Activated naive CD8-positive, alpha-beta T cell treated with anti-CD3 and anti-CD28 coated beads for 36 hours (primary cell): ENCODE measurements around the gene GAS2. TPM values are rescaled to one million over a fixed set of nuclear protein-coding genes. Genes with fewer than 3 reads are reported as not detected.

Source experiments
- DNase-seq: peaks from one replicate; pipeline ENCODE4 v3.0.0; 2021
- H3K27ac Mint-ChIP-seq: one replicate; pipeline ENCODE4 v1.8.0; 2022; ENCODE audit warnings: mild to moderate bottlenecking, moderate library complexity, mixed read lengths
- H3K27me3 Mint-ChIP-seq: one replicate; pipeline ENCODE4 v1.8.0; 2022; ENCODE audit warnings: mild to moderate bottlenecking, mixed read lengths
- H3K36me3 Mint-ChIP-seq: one replicate; pipeline ENCODE4 v1.8.0; 2021; ENCODE audit warnings: mild to moderate bottlenecking, mixed read lengths
- H3K4me1 Mint-ChIP-seq: one replicate; pipeline ENCODE4 v1.8.0; 2021; ENCODE audit warnings: mixed read lengths
- H3K4me3 Mint-ChIP-seq: one replicate; pipeline ENCODE4 v1.8.0; 2022; ENCODE audit warnings: mild to moderate bottlenecking, moderate library complexity, mixed read lengths
- H3K9me3 Mint-ChIP-seq: one replicate; pipeline ENCODE4 v1.8.0; 2022; ENCODE audit warnings: mixed read lengths
- total RNA-seq, 2 experiments: library from RNA; stranded (reverse); gene quantifications; one replicate each; pipeline ENCODE4 v1.2.3, GENCODE V29; 2021

Gene GAS2
- total RNA-seq, 2 experiments from 2014 or later: 1.9 to 2.4 TPM

DNA sequence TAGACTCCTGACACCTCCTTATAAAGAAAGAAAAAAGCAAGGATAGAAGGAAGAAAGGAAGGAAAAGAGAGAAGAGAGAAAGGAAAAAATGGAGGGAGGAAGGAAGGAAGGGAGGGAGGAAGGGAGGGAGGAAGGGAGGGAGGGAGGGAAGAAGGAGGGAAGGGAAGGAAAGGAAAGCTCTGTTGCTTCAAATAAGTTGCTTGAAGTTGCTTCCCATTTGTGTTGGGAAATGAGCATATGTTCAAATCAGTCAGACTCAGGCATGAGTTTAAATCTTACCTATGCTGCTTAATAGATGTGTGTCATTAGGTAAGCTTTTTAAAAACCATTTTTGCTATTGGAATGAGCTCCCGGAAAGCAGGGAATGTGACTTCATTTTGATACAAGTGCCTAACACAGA lies 6.6 kb upstream of the GAS2 start:
- no peak overlapping the region for H3K27ac Mint-ChIP-seq
- H3K9me3 Mint-ChIP-seq: no peaks in the 10 kb centered on the region
- no peak for DNase-seq
- H3K36me3 Mint-ChIP-seq: no peaks in the 10 kb centered on the region
- peaks cover 5% of the 10 kb centered on the region for H3K27me3 Mint-ChIP-seq
- no peak overlapping the region for H3K4me3 Mint-ChIP-seq
- peaks cover 17% of the 10 kb centered on the region for H3K4me1 Mint-ChIP-seq

DNA sequence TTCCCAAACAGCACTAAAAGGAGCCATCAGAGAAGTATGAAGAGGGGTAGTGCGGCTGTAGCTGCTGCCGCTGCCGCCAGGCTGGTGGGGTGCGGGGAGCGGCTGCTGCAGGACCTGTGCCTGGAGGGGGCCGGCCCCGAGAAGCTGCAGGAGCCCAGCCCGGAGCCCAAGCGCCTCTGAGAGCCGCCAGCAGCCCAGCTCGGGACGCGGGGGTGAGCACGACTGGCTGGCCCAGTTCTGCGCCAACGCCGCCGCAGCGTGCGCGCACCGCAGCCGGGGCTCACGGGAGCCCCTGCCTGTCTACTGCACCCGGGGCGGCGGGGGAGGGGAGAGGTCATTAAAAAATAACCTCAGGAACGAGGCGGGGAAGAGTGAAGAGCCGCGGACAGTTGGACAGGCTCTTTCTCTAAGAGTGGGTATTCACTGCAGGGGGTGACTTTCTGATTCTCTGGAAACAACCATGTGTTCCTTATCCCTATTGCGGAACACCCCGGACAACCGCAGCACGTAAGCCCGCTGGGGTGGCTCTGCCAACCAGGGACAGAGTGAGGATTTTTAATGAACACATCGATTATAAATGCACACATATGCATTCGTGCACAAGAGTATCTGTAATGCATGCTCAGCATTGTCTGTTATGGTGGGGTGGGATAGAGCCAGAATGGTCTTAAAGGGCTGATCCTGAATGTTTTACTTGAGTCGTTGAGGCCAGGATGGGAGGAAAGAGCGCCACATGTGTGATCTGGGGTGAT lies 453 bp downstream of the GAS2 start:
- peaks cover 68% of the 10 kb centered on the region for H3K27me3 Mint-ChIP-seq
- peak; percentile 53 for DNase-seq
- H3K27ac Mint-ChIP-seq: no peak overlapping the region
- H3K9me3 Mint-ChIP-seq: no peaks in the 10 kb centered on the region
- H3K36me3 Mint-ChIP-seq: no peaks in the 10 kb centered on the region
- peak overlapping the region; percentile 85 for H3K4me3 Mint-ChIP-seq
- H3K4me1 Mint-ChIP-seq: peaks cover 22% of the 10 kb centered on the region

DNA sequence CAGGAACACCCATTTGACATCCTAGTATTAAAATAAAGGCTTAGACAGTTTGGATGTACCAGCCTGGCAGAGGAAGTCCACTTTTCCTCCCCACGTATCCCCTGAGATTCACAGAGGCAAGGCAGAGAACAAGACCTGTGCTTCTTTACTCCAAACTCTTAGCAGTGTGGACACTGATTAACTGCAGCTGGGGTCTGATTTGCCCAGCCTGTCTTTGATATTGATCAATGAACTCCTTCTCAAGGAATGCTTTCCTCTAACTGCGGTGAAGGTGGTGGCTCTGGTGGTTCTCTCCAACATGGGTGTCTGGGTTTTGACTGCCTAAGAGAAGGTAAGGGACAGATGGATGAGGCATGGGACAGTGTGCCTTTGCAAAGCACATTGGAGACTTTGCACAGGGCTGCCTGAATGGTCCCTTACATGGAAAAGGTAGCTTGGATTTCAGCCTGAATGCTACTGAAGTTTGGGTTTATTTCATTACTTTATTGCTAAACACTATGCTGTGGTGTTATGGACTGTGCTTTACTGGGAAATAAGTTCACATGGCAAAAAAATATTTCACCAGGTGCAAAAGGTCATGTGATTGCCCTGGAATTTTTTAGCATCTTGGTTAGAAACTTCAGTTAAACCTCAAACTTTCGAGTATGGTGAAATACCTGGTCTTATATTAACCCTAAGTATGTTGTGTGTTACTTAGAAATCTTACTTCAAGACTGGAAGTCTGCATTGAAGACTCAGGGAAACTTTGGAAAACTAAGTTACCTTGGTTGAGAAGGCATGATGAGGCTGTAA lies 1.8 kb downstream of the GAS2 start:
- H3K9me3 Mint-ChIP-seq: no peaks in the 10 kb centered on the region
- H3K36me3 Mint-ChIP-seq: no peaks in the 10 kb centered on the region
- DNase-seq: no peak
- peaks cover 76% of the 10 kb centered on the region for H3K27me3 Mint-ChIP-seq
- peak overlapping the region; percentile 3 for H3K4me3 Mint-ChIP-seq
- H3K27ac Mint-ChIP-seq: no peak overlapping the region
- H3K4me1 Mint-ChIP-seq: peaks cover 22% of the 10 kb centered on the region

DNA sequence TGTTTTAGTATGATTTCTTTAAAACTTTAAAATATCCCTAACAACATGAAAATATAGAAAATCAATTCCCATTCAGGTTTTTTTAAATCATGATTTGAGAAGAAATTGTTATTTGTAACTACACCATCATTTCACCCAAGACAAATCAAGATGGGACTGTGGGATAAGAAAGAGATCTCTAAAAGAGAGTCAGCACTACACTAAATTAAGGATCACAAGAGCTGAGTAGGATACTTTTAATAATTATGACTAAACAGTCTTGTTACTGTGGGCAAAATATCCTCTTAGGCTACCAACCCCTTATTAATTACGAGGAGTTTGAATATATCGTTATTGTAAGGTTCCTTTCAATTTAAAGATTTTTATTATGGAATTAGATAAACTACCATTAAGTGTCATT lies 3.0 kb downstream of the GAS2 start:
- Mint-ChIP-seq H3K4me1 (peaks cover 22% of the 10 kb centered on the region), H3K27ac (no peak overlapping the region), H3K9me3 (no peaks in the 10 kb centered on the region), H3K4me3 (no peak overlapping the region), H3K27me3 (peaks cover 79% of the 10 kb centered on the region), H3K36me3 (no peaks in the 10 kb centered on the region)
- DNase-seq: no peak

DNA sequence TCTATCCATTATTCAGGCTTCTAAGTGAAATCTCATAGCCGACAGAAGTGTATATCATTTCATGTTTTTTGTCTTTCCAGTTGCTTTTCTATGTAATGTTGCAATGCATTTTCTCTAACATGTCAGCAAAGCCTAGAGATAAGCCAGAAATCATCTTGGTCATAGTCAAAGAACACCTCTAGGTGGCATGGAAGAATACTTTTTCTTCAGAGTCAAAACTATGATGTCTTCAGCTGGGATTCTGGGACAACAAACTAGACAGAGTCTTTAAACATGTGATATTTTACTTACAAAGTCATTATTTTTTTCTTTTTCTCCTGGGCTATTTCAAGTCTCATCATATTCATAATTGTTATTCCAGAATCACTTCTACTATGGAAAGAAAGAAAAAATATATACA lies 4.4 kb downstream of the GAS2 start:
- DNase-seq: no peak
- peaks cover 22% of the 10 kb centered on the region for H3K4me1 Mint-ChIP-seq
- H3K4me3 Mint-ChIP-seq: no peak overlapping the region
- H3K27me3 Mint-ChIP-seq: peaks cover 67% of the 10 kb centered on the region
- H3K27ac Mint-ChIP-seq: no peak overlapping the region
- H3K9me3 Mint-ChIP-seq: no peaks in the 10 kb centered on the region
- no peaks in the 10 kb centered on the region for H3K36me3 Mint-ChIP-seq

DNA sequence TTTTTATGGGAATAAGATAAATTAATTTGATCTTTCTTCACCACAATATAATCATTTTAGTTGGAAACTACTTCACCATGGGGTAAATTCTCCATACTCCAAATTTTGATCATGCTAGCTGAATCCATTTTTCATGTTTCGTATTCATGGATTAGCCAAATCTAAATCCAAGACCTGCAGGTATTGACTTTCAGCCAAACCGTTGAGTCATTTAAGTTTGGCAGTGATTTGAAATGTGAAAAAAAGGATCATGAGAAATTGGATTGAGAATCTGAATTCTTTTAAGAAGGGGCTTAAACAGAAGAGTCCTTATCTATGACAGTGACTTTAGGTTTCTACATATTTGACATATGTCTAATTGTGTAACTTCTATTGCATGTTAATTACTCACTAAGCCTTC lies 5.3 kb downstream of the GAS2 start:
- H3K4me3 Mint-ChIP-seq: no peak overlapping the region
- peaks cover 59% of the 10 kb centered on the region for H3K27me3 Mint-ChIP-seq
- H3K9me3 Mint-ChIP-seq: no peaks in the 10 kb centered on the region
- H3K27ac Mint-ChIP-seq: no peak overlapping the region
- peaks cover 16% of the 10 kb centered on the region for H3K4me1 Mint-ChIP-seq
- no peaks in the 10 kb centered on the region for H3K36me3 Mint-ChIP-seq
- DNase-seq: no peak

DNA sequence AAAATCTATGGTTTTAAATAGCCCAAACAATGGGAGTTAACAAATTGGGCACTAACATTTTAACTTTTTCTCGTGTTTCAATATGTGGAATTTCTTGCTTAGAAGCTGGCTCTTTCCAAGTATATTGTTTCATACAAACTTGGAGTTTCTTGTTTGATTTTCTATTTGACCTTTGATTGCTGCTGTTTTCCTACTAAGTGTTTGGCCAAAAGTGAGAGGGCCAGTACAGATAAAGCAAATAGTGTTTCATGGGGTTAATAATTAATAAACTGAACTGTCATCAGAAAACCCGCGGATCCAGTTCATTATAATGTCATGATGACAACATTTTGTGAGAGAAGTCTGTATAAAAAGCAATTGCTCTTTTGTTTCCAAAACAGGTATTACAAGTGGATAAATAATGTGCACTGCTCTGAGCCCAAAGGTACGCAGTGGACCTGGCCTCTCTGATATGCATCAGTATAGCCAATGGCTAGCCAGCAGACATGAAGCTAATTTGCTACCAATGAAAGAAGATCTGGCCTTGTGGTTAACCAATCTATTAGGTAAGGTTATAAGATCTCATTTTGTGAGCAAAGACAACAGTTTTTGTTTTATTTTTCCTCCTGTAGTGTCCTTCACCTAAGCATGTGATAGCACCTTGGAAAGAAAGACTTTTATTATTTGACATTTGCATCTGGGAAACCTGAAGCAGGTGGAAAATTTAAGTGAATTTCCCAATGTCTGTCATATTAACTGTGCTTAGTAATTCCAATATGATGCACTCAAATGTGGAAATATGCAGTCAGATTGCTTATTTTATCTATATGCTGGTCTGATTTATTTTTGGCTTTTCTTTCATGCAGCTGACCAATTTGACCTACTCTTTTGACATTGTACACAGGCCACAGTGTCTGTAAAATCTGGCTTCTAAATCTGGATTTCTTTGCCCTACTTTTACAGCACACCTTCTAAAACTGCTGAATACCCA lies 8.3 kb downstream of the GAS2 start:
- Mint-ChIP-seq H3K36me3 (no peaks in the 10 kb centered on the region), H3K27me3 (peaks cover 36% of the 10 kb centered on the region), H3K27ac (no peak overlapping the region), H3K9me3 (no peaks in the 10 kb centered on the region), H3K4me1 (no peaks in the 10 kb centered on the region), H3K4me3 (no peak overlapping the region)
- DNase-seq: no peak

DNA sequence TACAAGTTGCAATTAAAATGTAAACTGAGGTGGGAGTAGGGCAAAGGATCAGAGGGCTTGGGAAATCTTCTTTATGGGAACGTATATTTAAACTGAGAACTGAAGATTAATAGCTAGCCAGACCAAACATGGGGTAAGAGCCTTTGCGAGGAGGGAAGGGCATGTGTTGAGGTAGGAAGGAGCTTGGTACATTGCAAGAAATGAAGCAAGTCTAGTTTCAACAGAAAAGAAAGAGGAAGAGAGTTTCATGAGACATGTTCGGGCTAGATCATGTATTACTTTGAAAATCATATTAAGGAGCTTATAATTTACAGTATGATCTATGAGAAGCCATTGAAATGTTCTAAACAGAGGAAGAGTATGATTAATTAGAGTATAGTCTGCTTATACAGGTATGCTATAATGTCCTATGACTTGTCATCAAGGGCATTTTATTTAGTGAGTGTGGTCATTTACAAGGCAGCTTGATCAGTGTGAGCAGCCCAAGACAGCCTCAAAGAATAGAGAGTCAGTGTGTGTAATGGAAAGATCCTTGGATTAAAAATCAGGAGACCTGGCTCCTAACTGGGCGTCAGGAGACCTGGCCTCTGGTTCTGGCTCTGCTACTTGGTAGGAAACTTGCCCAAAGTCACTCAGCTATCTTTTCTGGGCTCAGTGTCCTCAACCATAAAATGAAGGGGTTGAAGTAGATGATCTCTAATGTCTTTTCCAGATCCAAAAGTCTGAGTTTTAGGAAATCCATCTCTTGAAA lies 10.9 kb downstream of the GAS2 start:
- no peak for DNase-seq
- Mint-ChIP-seq H3K27me3 (peaks cover 11% of the 10 kb centered on the region), H3K9me3 (no peaks in the 10 kb centered on the region), H3K4me1 (no peaks in the 10 kb centered on the region), H3K4me3 (no peak overlapping the region), H3K36me3 (no peaks in the 10 kb centered on the region), H3K27ac (no peak overlapping the region)

DNA sequence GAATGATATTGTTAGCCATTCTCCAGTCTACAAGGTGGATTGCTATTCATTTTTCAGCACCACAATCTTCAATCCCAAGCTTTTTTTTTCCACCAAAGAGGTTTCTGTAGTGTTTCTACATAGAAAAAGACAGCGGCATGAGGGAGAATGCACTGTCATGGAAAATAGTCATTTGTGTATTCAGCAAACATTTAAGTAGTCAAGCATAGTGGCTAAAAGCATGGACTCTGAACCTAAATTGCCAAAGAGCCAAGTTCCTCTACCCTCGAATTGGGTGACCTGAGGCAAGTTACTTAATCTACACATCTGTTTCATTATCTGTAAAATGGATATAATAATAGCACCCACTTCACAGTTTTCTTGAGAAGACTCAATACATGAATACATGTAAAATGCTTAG lies 14.2 kb downstream of the GAS2 start:
- Mint-ChIP-seq H3K27ac (no peak overlapping the region), H3K4me1 (no peaks in the 10 kb centered on the region), H3K36me3 (no peaks in the 10 kb centered on the region), H3K4me3 (no peak overlapping the region), H3K27me3 (peaks cover 3% of the 10 kb centered on the region), H3K9me3 (no peaks in the 10 kb centered on the region)
- DNase-seq: no peak

DNA sequence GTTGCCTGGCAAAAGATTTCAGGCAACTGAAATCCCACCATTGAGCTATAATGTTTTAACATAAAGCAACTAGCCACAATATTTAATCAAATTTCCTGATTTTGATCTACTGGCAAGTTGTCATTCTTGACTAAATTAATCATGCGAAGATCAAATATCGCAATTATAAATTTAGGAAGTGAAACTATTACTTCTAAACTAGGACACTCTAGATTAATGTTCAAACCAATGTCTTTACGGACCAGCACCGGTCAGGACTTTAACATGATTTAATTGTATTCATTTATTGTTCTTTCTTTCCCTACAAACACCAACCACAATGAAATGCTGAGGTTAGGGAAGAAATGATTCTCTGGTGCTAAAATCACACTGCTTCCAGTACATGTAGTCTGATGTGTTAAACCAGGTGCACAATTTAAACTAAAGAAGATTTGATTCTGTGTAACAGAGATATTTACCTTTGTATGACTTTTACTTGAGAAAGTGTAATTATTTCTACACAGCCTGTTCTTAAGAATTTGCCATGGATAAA lies 14.9 kb downstream of the GAS2 start:
- no peaks in the 10 kb centered on the region for H3K36me3 Mint-ChIP-seq
- no peak for DNase-seq
- H3K4me1 Mint-ChIP-seq: no peaks in the 10 kb centered on the region
- no peak overlapping the region for H3K4me3 Mint-ChIP-seq
- no peak overlapping the region for H3K27ac Mint-ChIP-seq
- H3K27me3 Mint-ChIP-seq: peaks cover 3% of the 10 kb centered on the region
- H3K9me3 Mint-ChIP-seq: no peaks in the 10 kb centered on the region

DNA sequence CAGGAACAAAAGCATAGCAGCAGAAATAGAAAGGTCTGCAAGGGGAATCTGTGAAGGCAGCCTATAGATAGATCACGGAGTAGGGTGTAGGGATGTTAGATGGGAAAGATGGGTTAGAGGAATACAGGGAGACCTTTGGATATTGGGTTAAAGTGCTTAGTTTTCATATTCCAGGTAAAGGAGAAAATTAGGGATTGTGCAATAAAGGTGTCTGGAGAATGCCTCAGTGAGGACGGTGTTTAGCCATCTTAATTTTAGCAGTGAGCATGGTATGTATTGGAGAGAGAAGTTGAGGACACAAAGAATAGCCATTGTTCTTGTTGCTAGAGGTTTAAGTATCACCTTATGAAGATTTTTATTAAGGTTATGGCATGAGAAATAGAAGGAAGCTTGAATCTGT lies 17.7 kb downstream of the GAS2 start:
- Mint-ChIP-seq H3K27me3 (no peaks in the 10 kb centered on the region), H3K36me3 (no peaks in the 10 kb centered on the region), H3K4me1 (no peaks in the 10 kb centered on the region), H3K4me3 (no peak overlapping the region), H3K27ac (no peak overlapping the region), H3K9me3 (no peaks in the 10 kb centered on the region)
- no peak for DNase-seq

DNA sequence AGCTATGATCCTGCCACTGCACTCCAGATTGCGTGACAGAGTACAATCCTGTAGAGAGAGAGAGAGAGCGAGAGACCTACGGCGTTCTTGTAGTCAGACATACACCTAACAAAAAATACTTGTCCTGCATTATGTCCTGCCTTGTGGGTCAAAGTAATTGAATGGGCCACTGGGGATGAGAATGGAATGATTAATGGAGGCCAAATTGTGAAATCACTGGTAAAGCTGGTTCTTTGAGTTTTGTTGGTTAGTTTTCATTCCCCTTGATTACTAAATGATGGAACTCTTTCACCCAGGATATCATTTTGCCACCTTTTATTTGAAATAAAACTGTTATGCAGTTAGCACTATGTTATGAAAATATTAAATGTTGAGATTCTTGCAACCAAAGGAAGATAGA lies 18.7 kb downstream of the GAS2 start:
- H3K9me3 Mint-ChIP-seq: no peaks in the 10 kb centered on the region
- no peaks in the 10 kb centered on the region for H3K36me3 Mint-ChIP-seq
- no peak for DNase-seq
- H3K27ac Mint-ChIP-seq: no peak overlapping the region
- H3K4me1 Mint-ChIP-seq: peaks cover 1% of the 10 kb centered on the region
- H3K27me3 Mint-ChIP-seq: no peaks in the 10 kb centered on the region
- H3K4me3 Mint-ChIP-seq: no peak overlapping the region

DNA sequence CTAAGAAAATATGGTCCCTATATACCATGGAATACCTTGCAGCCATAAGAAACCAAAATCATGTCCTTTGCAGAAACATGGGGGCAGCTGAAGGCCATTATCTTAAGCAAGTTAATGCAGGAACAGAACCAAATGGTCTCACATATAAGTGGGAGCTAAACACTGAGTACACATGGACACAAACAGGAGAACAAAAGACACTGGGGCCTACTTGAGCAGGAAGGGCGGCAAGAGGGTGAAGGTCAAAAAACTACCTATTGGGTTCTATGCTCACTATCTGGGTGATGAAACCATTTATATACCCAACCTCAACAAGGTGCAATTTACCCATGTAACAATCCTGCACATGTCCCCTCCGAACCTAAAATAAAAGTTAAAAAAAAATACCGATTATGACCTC lies 22.5 kb downstream of the GAS2 start:
- Mint-ChIP-seq H3K9me3 (no peaks in the 10 kb centered on the region), H3K4me3 (no peak overlapping the region), H3K27ac (no peak overlapping the region), H3K27me3 (no peaks in the 10 kb centered on the region), H3K36me3 (no peaks in the 10 kb centered on the region), H3K4me1 (peaks cover 13% of the 10 kb centered on the region)
- DNase-seq: no peak

DNA sequence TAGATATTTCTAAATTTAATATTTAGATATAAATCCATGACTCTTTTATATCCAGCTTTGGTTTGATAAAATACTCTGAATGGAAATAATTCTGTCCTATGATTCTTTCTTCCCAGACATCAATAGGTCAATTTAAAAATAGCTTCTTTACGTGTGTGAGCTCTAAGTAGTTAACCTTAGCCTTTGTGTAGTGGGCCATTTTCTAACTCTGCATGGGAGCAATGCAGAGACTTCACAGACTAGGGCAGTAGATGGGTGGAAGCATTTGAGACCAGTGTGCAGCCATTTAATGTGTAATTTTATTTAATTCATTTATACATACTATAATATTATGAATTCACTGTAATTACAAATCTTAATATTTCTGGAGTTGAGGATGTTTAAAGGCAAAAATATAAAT lies 23.8 kb downstream of the GAS2 start:
- Mint-ChIP-seq H3K27me3 (no peaks in the 10 kb centered on the region), H3K4me3 (peak overlapping the region; percentile 72), H3K36me3 (no peaks in the 10 kb centered on the region), H3K9me3 (no peaks in the 10 kb centered on the region), H3K27ac (peak overlapping the region; percentile 80), H3K4me1 (peaks cover 13% of the 10 kb centered on the region)
- no peak for DNase-seq
